AG04450 (cell line): ENCODE measurements around the gene KIF17. TPM values are rescaled to one million over a fixed set of nuclear protein-coding genes. Genes with fewer than 3 reads are reported as not detected.

Experiments
- CTCF ChIA-PET: fragments of 300-600, 350-600 bp; formaldehyde crosslinking; extraction: SDS; loops from one replicate; lab custom pipeline; 2022; ENCODE audit warnings: antibody characterized with exemption, inconsistent platforms; lab: Charles Lee
- POLR2A ChIA-PET: fragments of 350-600 bp; formaldehyde crosslinking; extraction: SDS; loops from one replicate; lab custom pipeline; 2021; ENCODE audit warnings: antibody characterized with exemption, inconsistent platforms; lab: Yijun Ruan, JAX
- DNase-seq: peaks from one replicate; pipeline ENCODE4 v3.0.0-alpha.2; 2011; ENCODE audit warnings: low read depth, low spot score
- H3K27ac ChIP-seq: one replicate; pipeline ENCODE4 v1.5.1; 2012; ENCODE audit warnings: low read depth, low read length, control low read depth
- H3K27me3 ChIP-seq: one replicate; pipeline ENCODE4 v1.6.0; 2012; ENCODE audit warnings: low read length; ENCODE audit not compliant: control insufficient read depth, insufficient read depth
- H3K4me3 ChIP-seq: 2 replicates; pipeline ENCODE4 v1.5.1; 2011; ENCODE audit warnings: mild to moderate bottlenecking, low read depth, low read length, control low read depth
- H3K9me3 ChIP-seq: 2 replicates; pipeline ENCODE4 v1.5.1; 2012; ENCODE audit warnings: low read length; ENCODE audit not compliant: control insufficient read depth, insufficient read depth
- CTCF ChIP-seq: IDR thresholded peaks from 2 replicates; pipeline ENCODE4 v1.5.1; 2011; ENCODE audit warnings: low read depth, low read length, control low read depth, inconsistent platforms
- polyA plus RNA-seq: library from polyadenylated mRNA; depleted of rRNA; stranded (reverse); fragments of >200 nt; gene quantifications from 2 replicates; pipeline ENCODE4 v1.2.3, GENCODE V29; 2011

The KIF17 gene
- polyA plus RNA-seq, 1 experiment, result 2.8 TPM

DNA sequence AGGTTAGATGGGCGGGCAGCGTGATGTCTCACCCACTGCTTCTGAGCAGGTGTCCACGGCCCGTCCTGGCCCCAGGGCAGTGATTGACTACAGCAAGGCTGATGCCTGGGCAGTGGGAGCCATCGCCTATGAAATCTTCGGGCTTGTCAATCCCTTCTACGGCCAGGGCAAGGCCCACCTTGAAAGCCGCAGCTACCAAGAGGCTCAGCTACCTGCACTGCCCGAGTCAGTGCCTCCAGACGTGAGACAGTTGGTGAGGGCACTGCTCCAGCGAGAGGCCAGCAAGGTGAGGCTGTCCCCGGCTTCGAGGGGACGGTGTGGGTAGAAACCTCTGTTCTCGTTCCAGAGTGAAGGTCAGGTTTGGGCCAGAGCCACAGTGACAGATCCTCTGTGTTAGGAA is 68.9 kb downstream of the KIF17 start:
- H3K4me3 ChIP-seq, result no peak overlapping the region
- no peak overlapping the region for H3K27ac ChIP-seq
- no peak for DNase-seq
- TF ChIP-seq CTCF, result no peak
- H3K27me3 ChIP-seq, result no peaks in the 10 kb centered on the region
- H3K9me3 ChIP-seq, result no peaks in the 10 kb centered on the region
- CTCF ChIA-PET, result interaction anchor here (1.2 to 1.5 kb wide), 3 partner anchors 10 to 16 kb away, joined by 3 to 13 read pairs (median 3); partner anchors contain the start of genes DDOST and PINK1
- POLR2A ChIA-PET, result no interaction called here

- CTCF ChIA-PET, result interaction anchor here (1.2 kb wide), 1 partner anchor 15 kb away, joined by 3 read pairs; the partner anchor contains the start of gene PINK1
- no peak for TF ChIP-seq CTCF
- Histone ChIP-seq H3K4me3 (no peak overlapping the region), H3K9me3 (no peaks in the 10 kb centered on the region), H3K27ac (no peak overlapping the region), H3K27me3 (no peaks in the 10 kb centered on the region)
- POLR2A ChIA-PET, result no interaction called here
- DNase-seq, result no peak
Measured at GRCh38 chr1:20648438-20648837, 69.4 kb downstream of the KIF17 start.

GRCh38 chr1:20645414-20645813 is 72.4 kb downstream of the KIF17 start:
- H3K9me3 ChIP-seq, result no peaks in the 10 kb centered on the region
- no peak overlapping the region for H3K27ac ChIP-seq
- no peaks in the 10 kb centered on the region for H3K27me3 ChIP-seq
- no peak overlapping the region for H3K4me3 ChIP-seq
- ChIA-PET POLR2A (no interaction called here), CTCF (interaction anchor here (1.1 to 1.2 kb wide), 3 partner anchors 11 to 123 kb away, joined by 3 to 6 read pairs (median 5); no protein-coding TSS in a partner anchor)
- no peak for TF ChIP-seq CTCF
- no peak for DNase-seq

DNA sequence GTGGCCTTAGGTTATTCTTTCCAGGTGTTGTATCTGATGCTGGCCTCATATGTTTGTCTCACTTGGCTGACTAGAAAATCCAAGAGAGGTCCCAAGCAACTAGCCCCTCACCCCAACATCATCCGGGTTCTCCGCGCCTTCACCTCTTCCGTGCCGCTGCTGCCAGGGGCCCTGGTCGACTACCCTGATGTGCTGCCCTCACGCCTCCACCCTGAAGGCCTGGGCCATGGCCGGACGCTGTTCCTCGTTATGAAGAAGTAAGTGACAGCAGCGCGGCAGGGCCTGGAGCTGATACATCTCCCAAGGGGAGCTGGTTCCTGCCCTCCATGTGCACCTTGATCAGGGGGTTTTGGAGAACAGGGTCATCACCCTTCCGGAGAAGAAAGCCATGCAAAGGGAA is 73.4 kb downstream of the KIF17 start:
- TF ChIP-seq CTCF, result no peak
- Histone ChIP-seq H3K4me3 (no peak overlapping the region), H3K9me3 (no peaks in the 10 kb centered on the region), H3K27me3 (no peaks in the 10 kb centered on the region), H3K27ac (no peak overlapping the region)
- ChIA-PET POLR2A (no interaction called here), CTCF (no interaction called here)
- DNase-seq, result no peak

GRCh38 chr1:20643080-20643479 is 74.7 kb downstream of the KIF17 start:
- POLR2A ChIA-PET, result interaction anchor here (1.1 kb wide), 1 partner anchor 18 kb away, joined by 3 read pairs; the partner anchor contains the start of gene DDOST

More at GRCh38 chr1:20643080-20643479, 74.7 kb downstream of the KIF17 start:
- no peak for DNase-seq
- H3K9me3 ChIP-seq, result no peaks in the 10 kb centered on the region
- CTCF ChIA-PET, result interaction anchor here (1.0 to 2.6 kb wide), 2 partner anchors 10 to 431 kb away, joined by 3 to 7 read pairs; partner anchors contain the start of gene PINK1
- TF ChIP-seq CTCF, result no peak
- no peak overlapping the region for H3K4me3 ChIP-seq
- no peak overlapping the region for H3K27ac ChIP-seq
- H3K27me3 ChIP-seq, result no peaks in the 10 kb centered on the region
